Endothelial cell of umbilical vein (primary cell): ENCODE results near the gene YPEL1. TPM values are rescaled to one million over a fixed set of nuclear protein-coding genes. Genes with fewer than 3 reads are reported as not detected.

Experiments
- BruUV-seq: library from RNA; stranded (reverse); fragments of 400-500 nt; replicated peaks from 2 replicates; lab custom pipeline; 2021; lab: Mats Ljungman, UMichigan
- CTCF ChIA-PET: fragments of 300-600, 350-600 bp; sonication (Branson Sonifier 250); formaldehyde crosslinking; loops from one replicate; lab custom pipeline; 2021; ENCODE audit warnings: antibody characterized with exemption, inconsistent platforms; lab: Charles Lee
- POLR2A ChIA-PET: fragments of 300-600, 350-600 bp; sonication (Branson Sonifier 250); formaldehyde crosslinking; loops from one replicate; lab custom pipeline; 2021; ENCODE audit warnings: antibody characterized with exemption, inconsistent platforms; lab: Charles Lee
- DNase-seq: peaks from one replicate; pipeline ENCODE4 v3.0.0-alpha.2; 2011; ENCODE audit warnings: low read depth, low spot score
- FAIRE-seq: peaks from 2 replicates; lab custom pipeline; 2011; peaks lifted over from hg19 to GRCh38; lab: Jason Lieb, UNC
- H2AFZ ChIP-seq: 2 replicates; pipeline ENCODE4 v1.6.0; 2012; ENCODE audit warnings: low read depth, low read length, control low read depth, inconsistent platforms
- H3K27ac ChIP-seq: 2 replicates; pipeline ENCODE4 v1.5.1; 2011; ENCODE audit warnings: low read depth, mild to moderate bottlenecking, control low read depth, low read length, moderate library complexity; ENCODE audit not compliant: insufficient read depth
- H3K27me3 ChIP-seq, 2 experiments: 2 replicates each; pipeline versions ENCODE4 v1.6.0 to v1.6.1; 2011; ENCODE audit warnings: low read length in 2 of 2, mixed read lengths in 1 of 2; ENCODE audit not compliant: control insufficient read depth in 2 of 2, insufficient read depth in 2 of 2
- H3K36me3 ChIP-seq, 2 experiments: 2 replicates in 1 of 2; 3 replicates in 1 of 2; pipeline ENCODE4 v1.5.1; 2011; ENCODE audit warnings: low read length in 2 of 2, mild to moderate bottlenecking in 1 of 2, moderate library complexity in 1 of 2; ENCODE audit not compliant: control insufficient read depth in 2 of 2, insufficient read depth in 2 of 2; ENCODE audit errors: extremely low read depth in 1 of 2
- H3K4me1 ChIP-seq: 3 replicates; pipeline ENCODE4 v1.5.1; 2011; ENCODE audit warnings: mild to moderate bottlenecking, low read length; ENCODE audit not compliant: control insufficient read depth, insufficient read depth; ENCODE audit errors: extremely low read depth
- H3K4me2 ChIP-seq: 2 replicates; pipeline ENCODE4 v1.6.1; 2011; ENCODE audit warnings: low read length, control low read depth, mixed read lengths; ENCODE audit not compliant: insufficient read depth
- H3K4me3 ChIP-seq, 3 experiments: fragments of 200-600 bp in 1 of 3; sonication (generic), shearing (Covaris generic) in 1 of 3; replicated peaks in 1 of 3; 2 replicates each; pipeline ENCODE4 v1.5.1; 2011 to 2016; ENCODE audit warnings: control low read depth in 3 of 3, low read length in 3 of 3, mild to moderate bottlenecking in 2 of 3, inconsistent platforms in 1 of 3, low read depth in 1 of 3, moderate library complexity in 1 of 3; ENCODE audit not compliant: insufficient read depth in 1 of 3
- H3K79me2 ChIP-seq: 2 replicates; pipeline ENCODE4 v1.6.0; 2012; ENCODE audit warnings: low read length, inconsistent platforms; ENCODE audit not compliant: control insufficient read depth, insufficient read depth
- H3K9ac ChIP-seq: replicated peaks from 2 replicates; pipeline ENCODE3; 2011; ENCODE audit warnings: low read length, control low read depth; ENCODE audit not compliant: insufficient read depth; ENCODE audit errors: extremely low read depth
- H3K9me1 ChIP-seq: replicated peaks from 3 replicates; pipeline ENCODE4 v1.6.0; 2011; ENCODE audit warnings: mild to moderate bottlenecking, low read length; ENCODE audit not compliant: control insufficient read depth, insufficient read depth; ENCODE audit errors: extremely low read depth
- H3K9me3 ChIP-seq: replicated peaks from 2 replicates; pipeline ENCODE4 v1.5.1; 2012; ENCODE audit warnings: low read length, inconsistent platforms; ENCODE audit not compliant: control insufficient read depth, insufficient read depth
- H4K20me1 ChIP-seq: replicated peaks from 2 replicates; pipeline ENCODE3; 2011; ENCODE audit warnings: mild to moderate bottlenecking, low read length; ENCODE audit not compliant: control insufficient read depth, insufficient read depth; ENCODE audit errors: extremely low read depth
- EZH2 ChIP-seq: IDR thresholded peaks from 2 replicates; pipeline ENCODE4 v1.6.1; 2012; ENCODE audit warnings: borderline replicate concordance, low read depth, mild to moderate bottlenecking, moderate library complexity, low read length, inconsistent platforms; ENCODE audit not compliant: severe bottlenecking
- FOS ChIP-seq: IDR thresholded peaks from 2 replicates; pipeline ENCODE4 v1.6.1; 2011; ENCODE audit warnings: mild to moderate bottlenecking, low read length, moderate library complexity, borderline replicate concordance; ENCODE audit not compliant: insufficient read depth
- GATA2 ChIP-seq: IDR thresholded peaks from 2 replicates; pipeline ENCODE4 v1.7.0; 2011; ENCODE audit warnings: low read depth, mild to moderate bottlenecking, moderate library complexity, mixed read lengths, low read length; ENCODE audit not compliant: insufficient read length, insufficient read depth
- JUN ChIP-seq: IDR thresholded peaks from 2 replicates; pipeline ENCODE4 v1.6.1; 2011; ENCODE audit warnings: borderline replicate concordance, low read depth; ENCODE audit not compliant: insufficient read length, insufficient read depth
- MYC ChIP-seq: IDR thresholded peaks from one replicate; pipeline ENCODE4 v1.6.1; 2011; ENCODE audit warnings: mild to moderate bottlenecking, low read depth, low read length
- POLR2A ChIP-seq: IDR thresholded peaks from 2 replicates; pipeline ENCODE4 v1.6.1; 2012; ENCODE audit warnings: low read depth, mild to moderate bottlenecking, control low read depth, low read length
- POLR2AphosphoS5 ChIP-seq: IDR thresholded peaks from 2 replicates; pipeline ENCODE4 v1.6.1; 2012; ENCODE audit warnings: low read depth, mild to moderate bottlenecking, control low read depth, low read length, moderate library complexity; ENCODE audit not compliant: insufficient read depth
- dilution Hi-C: fragments of 300-500 bp; cut with MboI; formaldehyde crosslinking; loops from one replicate; pipeline ENCODE4 v1.15.0; 2019; ENCODE audit warnings: low sequenced_read_pairs; ENCODE audit not compliant: extremely low pct_ligation_motif_present
- intact Hi-C: fragments of 100-400 bp; cut with micrococcal nuclease; formaldehyde crosslinking; loops from one replicate; pipeline ENCODE4 v1.10.0; 2022
- polyA plus RNA-seq, 4 experiments: library from polyadenylated mRNA; depleted of rRNA in 3 of 4; stranded (reverse) in 3 of 4; unstranded in 1 of 4; fragments of >200 nt; gene quantifications; 2 replicates each; pipeline versions ENCODE4 v1.2.1 to v1.2.3, GENCODE V29; 2011 to 2012; ENCODE audit warnings: missing spikeins in 1 of 4
- total RNA-seq: library from RNA; stranded (reverse); gene quantifications from 2 replicates; pipeline ENCODE4 v1.2.3, GENCODE V29; 2021
- TF ChIP-seq, protein P1 (sequence below): IDR thresholded peaks from 2 replicates; pipeline ENCODE4 v1.6.1; 2011; ENCODE audit not compliant: insufficient read depth, insufficient read length
- TF ChIP-seq, protein P2 (sequence below), 2 donors: IDR thresholded peaks; 1 replicate in 1 of 2; 2 replicates in 1 of 2; pipeline ENCODE4 v1.5.1; 2011; ENCODE audit warnings: low read length in 2 of 2, mild to moderate bottlenecking in 2 of 2, moderate library complexity in 2 of 2, control low read depth in 1 of 2, inconsistent platforms in 1 of 2, low read depth in 1 of 2; ENCODE audit not compliant: insufficient read depth in 1 of 2; ENCODE audit errors: extremely low read depth in 1 of 2

YPEL1 gene
- total and polyA plus RNA-seq, 2 donors (not counting 3 experiments of a cell fraction or from before 2014, with no cell fraction given): 3.7 to 6.2 TPM

DNA sequence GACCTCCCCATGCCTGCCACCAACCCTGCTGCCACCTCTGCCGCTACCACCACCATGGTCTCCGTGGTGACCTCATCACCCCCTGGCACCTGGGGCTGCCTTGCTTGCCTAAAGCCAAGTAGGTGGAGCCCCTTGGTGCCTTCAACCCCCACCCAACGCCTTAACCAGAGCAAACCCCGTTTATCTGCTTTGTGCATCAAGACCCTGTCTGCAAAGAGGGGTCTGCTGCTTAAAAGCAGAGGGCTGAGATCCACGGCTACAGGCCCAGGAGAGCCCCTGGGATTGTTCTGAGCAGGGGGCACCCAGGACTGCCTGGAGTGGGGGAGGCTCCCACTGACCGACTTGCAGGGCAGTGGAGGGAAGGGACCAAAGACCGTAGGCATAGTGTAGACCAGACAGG is 74.7 kb downstream of the YPEL1 start:
- dilution Hi-C loops: no loop called here
- POLR2A ChIA-PET: no interaction called here
- H3K4me3 ChIP-seq: no peak overlapping the region
- H4K20me1 ChIP-seq: no peaks in the 10 kb centered on the region
- H3K36me3 ChIP-seq: no peaks in the 10 kb centered on the region
- H3K4me2 ChIP-seq: no peak overlapping the region
- peaks cover 8% of the 10 kb centered on the region for H3K4me1 ChIP-seq
- FAIRE-seq (no peak), DNase-seq (no peak)
- no peak overlapping the region for H2AFZ ChIP-seq
- H3K27me3 ChIP-seq: peaks cover 0 to 2% of the 10 kb centered on the region in 2 experiments
- H3K9me1 ChIP-seq: no peaks in the 10 kb centered on the region
- H3K9me3 ChIP-seq: no peaks in the 10 kb centered on the region
- intact Hi-C loops: no loop called here
- no peak overlapping the region for H3K9ac ChIP-seq
- BruUV-seq: no TSS peak
- H3K79me2 ChIP-seq: no peaks in the 10 kb centered on the region
- no peak overlapping the region for H3K27ac ChIP-seq
- TF ChIP-seq GATA2: no peak
- TF ChIP-seq, protein P1, sequence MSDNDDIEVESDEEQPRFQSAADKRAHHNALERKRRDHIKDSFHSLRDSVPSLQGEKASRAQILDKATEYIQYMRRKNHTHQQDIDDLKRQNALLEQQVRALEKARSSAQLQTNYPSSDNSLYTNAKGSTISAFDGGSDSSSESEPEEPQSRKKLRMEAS: no peak
- TF ChIP-seq, protein P2, sequence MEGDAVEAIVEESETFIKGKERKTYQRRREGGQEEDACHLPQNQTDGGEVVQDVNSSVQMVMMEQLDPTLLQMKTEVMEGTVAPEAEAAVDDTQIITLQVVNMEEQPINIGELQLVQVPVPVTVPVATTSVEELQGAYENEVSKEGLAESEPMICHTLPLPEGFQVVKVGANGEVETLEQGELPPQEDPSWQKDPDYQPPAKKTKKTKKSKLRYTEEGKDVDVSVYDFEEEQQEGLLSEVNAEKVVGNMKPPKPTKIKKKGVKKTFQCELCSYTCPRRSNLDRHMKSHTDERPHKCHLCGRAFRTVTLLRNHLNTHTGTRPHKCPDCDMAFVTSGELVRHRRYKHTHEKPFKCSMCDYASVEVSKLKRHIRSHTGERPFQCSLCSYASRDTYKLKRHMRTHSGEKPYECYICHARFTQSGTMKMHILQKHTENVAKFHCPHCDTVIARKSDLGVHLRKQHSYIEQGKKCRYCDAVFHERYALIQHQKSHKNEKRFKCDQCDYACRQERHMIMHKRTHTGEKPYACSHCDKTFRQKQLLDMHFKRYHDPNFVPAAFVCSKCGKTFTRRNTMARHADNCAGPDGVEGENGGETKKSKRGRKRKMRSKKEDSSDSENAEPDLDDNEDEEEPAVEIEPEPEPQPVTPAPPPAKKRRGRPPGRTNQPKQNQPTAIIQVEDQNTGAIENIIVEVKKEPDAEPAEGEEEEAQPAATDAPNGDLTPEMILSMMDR (IDR thresholded peaks at IDR 0.05; ENCODE audit: extremely low read depth in 1 of 2, insufficient read depth in 1 of 2, low read depth in 1 of 2, low read length in 2 of 2): no peak
- no peak for TF ChIP-seq POLR2A
- CTCF ChIA-PET: no interaction called here

DNA sequence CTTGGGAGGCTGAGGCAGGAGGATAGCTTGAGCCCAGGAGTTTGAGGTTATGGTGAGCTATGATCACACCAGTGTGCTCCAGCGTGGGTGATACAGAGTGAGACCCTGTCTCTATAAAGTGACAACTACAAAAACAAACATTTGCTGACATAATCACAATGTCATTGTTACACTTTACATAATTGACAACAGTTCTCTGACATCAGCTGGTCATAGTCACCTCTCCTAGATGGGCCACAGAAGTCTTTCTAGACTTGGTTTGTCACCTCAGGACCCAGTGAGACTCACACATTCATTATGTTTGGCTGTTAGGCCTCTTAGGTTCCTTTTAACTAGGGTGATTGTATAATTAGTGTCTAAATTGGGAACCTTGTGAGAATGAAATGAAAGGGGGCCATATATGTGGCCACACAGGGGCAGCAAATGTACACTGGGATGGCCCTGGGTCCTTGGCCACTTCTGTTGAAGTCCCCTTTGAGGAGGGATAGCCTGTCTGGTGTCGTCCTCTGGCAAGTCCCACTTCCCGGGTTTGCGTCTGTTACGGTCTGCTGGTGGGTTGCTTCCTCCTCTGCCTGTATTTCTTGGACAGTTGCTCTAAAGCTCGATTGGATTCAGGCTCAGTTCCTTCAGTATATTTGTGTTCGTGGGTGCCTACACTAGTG is 75.6 kb downstream of the YPEL1 start:
- Histone ChIP-seq H3K4me2 (no peak overlapping the region), H3K27me3 (peaks cover 0 to 2% of the 10 kb centered on the region in 2 experiments), H3K9me1 (no peaks in the 10 kb centered on the region), H3K27ac (no peak overlapping the region), H4K20me1 (no peaks in the 10 kb centered on the region), H3K79me2 (no peaks in the 10 kb centered on the region), H3K9ac (no peak overlapping the region), H3K36me3 (no peaks in the 10 kb centered on the region), H3K4me1 (peaks cover 3% of the 10 kb centered on the region), H2AFZ (no peak overlapping the region), H3K9me3 (no peaks in the 10 kb centered on the region), H3K4me3 (no peak overlapping the region)
- ChIA-PET CTCF (interaction anchor here (1.2 kb wide), 1 partner anchor 13 kb away, joined by 5 read pairs; no protein-coding TSS in a partner anchor), POLR2A (no interaction called here)
- dilution Hi-C loops: no loop called here
- no peak for FAIRE-seq
- intact Hi-C loops: loop anchor here (10.0 kb wide), 1 partner anchor 155 kb away; no protein-coding TSS in a partner anchor
- no peak for DNase-seq
- TF ChIP-seq EZH2: no peak
- no peak for TF ChIP-seq MYC
- TF ChIP-seq FOS: no peak
- TF ChIP-seq, protein P1: no peak
- TF ChIP-seq POLR2AphosphoS5: no peak
- no peak for TF ChIP-seq JUN
- TF ChIP-seq POLR2A: no peak
- no TSS peak for BruUV-seq
